K562 (cell line): ENCODE results near the gene RPL28. TPM values are rescaled to one million over a fixed set of nuclear protein-coding genes. Genes with fewer than 3 reads are reported as not detected.

ENCODE experiments used
- ATAC-seq: fragments of 200-7000 bp; cut with Tn5 transposase; 3 replicates; pipeline ENCODE4 v1.9.1; 2020; ENCODE audit warnings: moderate library complexity
- BruUV-seq: library from RNA; stranded (reverse); fragments of 400-500 nt; replicated peaks from 2 replicates; lab custom pipeline; 2021; lab: Mats Ljungman, UMichigan
- CTCF ChIA-PET: fragments of 300-600 bp; formaldehyde crosslinking; extraction: SDS; loops from one replicate; lab custom pipeline; 2021; ENCODE audit warnings: low intra/inter-chr PET ratio; lab: Yijun Ruan, JAX
- POLR2A ChIA-PET: fragments of 300-600, 350-650 bp; sonication (Branson Sonifier 250); formaldehyde crosslinking; extraction: SDS; loops from one replicate; lab custom pipeline; 2021; ENCODE audit warnings: antibody characterized with exemption, inconsistent platforms; lab: Yijun Ruan, JAX
- DNase-seq, 4 experiments: peaks; one replicate each; pipeline versions ENCODE4 v3.0.0 to v3.0.0-alpha.2; 2011 to 2018; ENCODE audit warnings: low spot score in 3 of 4, mixed read lengths in 3 of 4; ENCODE audit errors: extremely low read depth in 1 of 4
- FAIRE-seq: peaks from 2 replicates; lab custom pipeline; 2011; peaks lifted over from hg19 to GRCh38; lab: Jason Lieb, UNC
- H2AFZ ChIP-seq: 2 replicates; pipeline ENCODE4 v1.6.0; 2011; ENCODE audit warnings: low read depth, low read length, control low read depth, inconsistent platforms
- H3K27ac ChIP-seq: fragments of 200-600 bp; 3 replicates; pipeline ENCODE4 v1.8.0; 2011; ENCODE audit warnings: low read depth, mild to moderate bottlenecking, control low read depth, inconsistent platforms, low read length, moderate library complexity, mixed read lengths; ENCODE audit errors: extremely low read depth
- H3K27me3 ChIP-seq, 2 experiments: fragments of 300-600 bp in 1 of 2; 2 replicates in 1 of 2; 3 replicates in 1 of 2; pipeline versions ENCODE4 v1.6.0 to v1.8.0; 2011; ENCODE audit warnings: inconsistent platforms in 2 of 2, low read length in 2 of 2, mild to moderate bottlenecking in 1 of 2, mixed read lengths in 1 of 2, moderate library complexity in 1 of 2; ENCODE audit not compliant: control insufficient read depth in 2 of 2, insufficient read depth in 2 of 2
- H3K36me3 ChIP-seq: fragments of 300-600 bp; 3 replicates; pipeline ENCODE4 v1.8.0; 2011; ENCODE audit warnings: mild to moderate bottlenecking, low read length, inconsistent platforms; ENCODE audit not compliant: control insufficient read depth, insufficient read depth
- H3K4me1 ChIP-seq, 2 experiments: fragments of 200-600 bp in 1 of 2; replicated peaks in 1 of 2; 2 replicates in 1 of 2; 3 replicates in 1 of 2; pipeline versions ENCODE4 v1.5.1 to v1.8.0; 2011; ENCODE audit warnings: inconsistent platforms in 2 of 2, low read length in 2 of 2, mild to moderate bottlenecking in 1 of 2, mixed read lengths in 1 of 2, moderate library complexity in 1 of 2; ENCODE audit not compliant: control insufficient read depth in 2 of 2, insufficient read depth in 2 of 2
- H3K4me2 ChIP-seq: 2 replicates; pipeline ENCODE4 v1.6.1; 2011; ENCODE audit warnings: low read length, control low read depth, inconsistent platforms, mixed read lengths; ENCODE audit not compliant: insufficient read depth
- H3K4me3 ChIP-seq: fragments of 200-600 bp; sonication (generic), shearing (Covaris generic); 2 replicates; pipeline ENCODE4 v1.5.1; 2016; ENCODE audit warnings: control low read depth, inconsistent platforms
- H3K79me2 ChIP-seq: fragments of 200-600 bp; 3 replicates; pipeline ENCODE4 v1.8.0; 2011; ENCODE audit warnings: low read length, inconsistent platforms; ENCODE audit not compliant: control insufficient read depth, insufficient read depth
- H3K9ac ChIP-seq, 2 experiments: 2 replicates each; pipeline versions ENCODE4 v1.6.0 to v1.6.1; 2011; ENCODE audit warnings: low read depth in 2 of 2, low read length in 2 of 2, control low read depth in 1 of 2, inconsistent platforms in 1 of 2, mild to moderate bottlenecking in 1 of 2, mixed read lengths in 1 of 2; ENCODE audit not compliant: insufficient read depth in 1 of 2
- H3K9me1 ChIP-seq: one replicate; pipeline ENCODE4 v1.6.0; 2011; ENCODE audit warnings: inconsistent platforms, mild to moderate bottlenecking, low read length, moderate library complexity; ENCODE audit not compliant: control insufficient read depth, insufficient read depth
- H3K9me3 ChIP-seq: replicated peaks from 2 replicates; pipeline ENCODE4 v1.5.1; 2011; ENCODE audit warnings: low read depth, low read length, inconsistent platforms; ENCODE audit not compliant: control insufficient read depth, insufficient read depth
- H4K20me1 ChIP-seq: replicated peaks from 2 replicates; pipeline ENCODE4 v1.6.1; 2011; ENCODE audit warnings: low read length, inconsistent platforms, mixed read lengths; ENCODE audit not compliant: control insufficient read depth, insufficient read depth
- BCOR ChIP-seq: fragments of 450-650 bp; IDR thresholded peaks from 2 replicates; pipeline ENCODE4 v1.6.1; 2016
- CTCF ChIP-seq, 3 experiments: IDR thresholded peaks in 2 of 3; conservative IDR thresholded peaks in 1 of 3; 2 replicates each; pipeline ENCODE4 v1.5.1; 2011 to 2012; ENCODE audit warnings: low read length in 3 of 3, mild to moderate bottlenecking in 3 of 3, control low read depth in 2 of 3, improper control_type of control experiment in 1 of 3, inconsistent platforms in 1 of 3, low read depth in 1 of 3, mixed read lengths in 1 of 3, moderate library complexity in 1 of 3; ENCODE audit not compliant: insufficient read depth in 2 of 3
- ESRRA ChIP-seq: fragments of 450-650 bp; IDR thresholded peaks from 2 replicates; pipeline ENCODE4 v1.6.1; 2014; ENCODE audit warnings: low read depth, mild to moderate bottlenecking, moderate library complexity, borderline replicate concordance
- ETV5 ChIP-seq: sonication (generic); formaldehyde crosslinking; IDR thresholded peaks from 2 replicates; pipeline ENCODE4 v1.4.0; 2020; ENCODE audit warnings: low read depth, mild to moderate bottlenecking, missing genetic modification reagents
- IRF2 ChIP-seq: sonication (generic); formaldehyde crosslinking; IDR thresholded peaks from 2 replicates; pipeline ENCODE4 v1.8.1; 2022; ENCODE audit warnings: mild to moderate bottlenecking, missing genetic modification reagents
- KDM1A ChIP-seq, 2 experiments: fragments of 450-650 bp; IDR thresholded peaks; 2 replicates each; pipeline ENCODE4 v1.6.1; 2016; ENCODE audit warnings: mild to moderate bottlenecking in 2 of 2
- NEUROD1 ChIP-seq: fragments of 150-350 bp; IDR thresholded peaks from 2 replicates; pipeline ENCODE4 v1.6.1; 2014; ENCODE audit warnings: borderline replicate concordance, low read length, low read depth; ENCODE audit not compliant: partially characterized antibody
- NR4A1 ChIP-seq, 2 experiments: fragments of 250-450 bp in 1 of 2; fragments of 450-650 bp in 1 of 2; sonication (Bioruptor Pico) in 1 of 2; IDR thresholded peaks; 2 replicates each; pipeline versions ENCODE4 v1.4.0 to v1.6.1; 2016 to 2020; ENCODE audit warnings: mild to moderate bottlenecking in 2 of 2, missing compliant biosample characterization in 1 of 2, missing genetic modification characterization in 1 of 2, moderate library complexity in 1 of 2
- RBM25 ChIP-seq: fragments of 200-400 bp; formaldehyde crosslinking; IDR thresholded peaks from 2 replicates; pipeline ENCODE4 v1.6.1; 2018; ENCODE audit warnings: low read length, low read depth, moderate library complexity; ENCODE audit not compliant: severe bottlenecking
- ZBTB33 ChIP-seq: sonication (generic); formaldehyde crosslinking; IDR thresholded peaks from 2 replicates; pipeline ENCODE4 v1.8.1; 2023; ENCODE audit warnings: mild to moderate bottlenecking, missing genetic modification reagents
- ZFP36 ChIP-seq: fragments of 150-350 bp; IDR thresholded peaks from 2 replicates; pipeline ENCODE4 v1.6.1; 2018; ENCODE audit warnings: low read length, low read depth; ENCODE audit not compliant: partially characterized antibody
- ZNF445 ChIP-seq: fragments of 250-450 bp; sonication (Bioruptor Pico); IDR thresholded peaks from 2 replicates; pipeline ENCODE4 v1.4.0; 2020; ENCODE audit warnings: low read depth, mild to moderate bottlenecking, moderate library complexity
- ZNF512 ChIP-seq: IDR thresholded peaks from 2 replicates; pipeline ENCODE4 v1.6.1; 2016; ENCODE audit warnings: missing genetic modification characterization, missing compliant biosample characterization
- ZNF551 ChIP-seq: fragments of 250-450 bp; sonication (Bioruptor Pico); IDR thresholded peaks from 2 replicates; pipeline ENCODE4 v1.5.0; 2021; ENCODE audit warnings: mild to moderate bottlenecking, moderate library complexity
- WGBS: fragments of 100-300 bp; shearing (Covaris generic); methylation state at CpG from one replicate; pipeline ENCODE4 v1.1.6; 2016; ENCODE audit warnings: low coverage, mixed read lengths; ENCODE audit not compliant: insufficient coverage; ENCODE audit errors: missing lambda C conversion rate; 5-methylcytosine and 5-hydroxymethylcytosine counted together
- in situ Hi-C: fragments of 300-500 bp; cut with MboI; formaldehyde crosslinking; loops from 4 replicates; pipeline ENCODE4 v1.15.0; 2018; ENCODE audit warnings: inconsistent platforms, mixed read lengths
- intact Hi-C: fragments of 100-400 bp; cut with micrococcal nuclease; formaldehyde crosslinking; loops from 2 replicates; pipeline ENCODE4 v1.14.2; 2022
- polyA plus RNA-seq, 8 experiments: library from polyadenylated mRNA; depleted of rRNA in 4 of 8; stranded (reverse) in 5 of 8; unstranded in 3 of 8; fragments of >200 nt; fragmentation: Nextera tagmentation in 2 of 8; fragmentation: Illumina TruSeq in 1 of 8; extraction: Ambion mirVana in 2 of 8; extraction: Trizol in 1 of 8; gene quantifications; 2 replicates each; pipeline versions ENCODE4 v1.2.1 to v1.2.3, GENCODE V29; 2011 to 2014; ENCODE audit warnings: inconsistent platforms in 1 of 8, missing spikeins in 1 of 8
- total RNA-seq, 7 experiments: library from RNA; depleted of rRNA in 6 of 7; stranded (reverse); fragments of >200 nt in 6 of 7; fragmentation: Illumina TruSeq in 2 of 7; extraction: Trizol in 2 of 7; gene quantifications; 2 replicates each; pipeline versions ENCODE4 v1.2.1 to v1.2.3, GENCODE V29; 2011 to 2021; ENCODE audit warnings: low replicate concordance in 1 of 7

Gene RPL28
- total and polyA plus RNA-seq, 9 of the 15 experiments (the other 6 are each of a cell fraction or from before 2014, with no cell fraction given) = 124 to 3,106 (median 622) TPM

- H3K27me3 ChIP-seq = no peaks in the 10 kb centered on the region
- peak overlapping the region; percentile 78 to 92; a peak in 2 of 4 replicates for H3K9ac ChIP-seq
- peaks cover 24 to 44% of the 10 kb centered on the region in 2 experiments for H3K4me1 ChIP-seq
- ChIA-PET CTCF (no interaction called here), POLR2A (interaction anchor here (0.8 to 12.9 kb wide), 6 partner anchors 9 to 167 kb away, joined by 3 to 195 read pairs (median 8); partner anchors contain the start of gene UBE2S)
- peak overlapping the region; percentile 87 for H3K4me2 ChIP-seq
- H3K9me3 ChIP-seq = no peaks in the 10 kb centered on the region; the same call in 1 of the 2 replicates
- BruUV-seq = no TSS peak
- H3K27ac ChIP-seq = peak overlapping the region; percentile 73
- in situ Hi-C loops = no loop called here
- peaks cover 16% of the 10 kb centered on the region for H3K36me3 ChIP-seq
- peaks cover 15% of the 10 kb centered on the region for H4K20me1 ChIP-seq
- TF ChIP-seq BCOR = peak; percentile 63
- no peak for TF ChIP-seq CTCF (IDR thresholded peaks at IDR 0.05 in 2 of 3, conservative IDR thresholded peaks at IDR 0.05 in 1 of 3; ENCODE audit: insufficient read depth in 2 of 3, low read depth in 1 of 3, low read length in 3 of 3)
- TF ChIP-seq IRF2 = 0 out of 2 replicates have a peak, but pooled peaks have one; percentile 44
- TF ChIP-seq ZNF551 (CRISPR knock-in tag) = no peak
- no peak for TF ChIP-seq NR4A1 (CRISPR knock-in tag; IDR thresholded peaks at IDR 0.05)
- TF ChIP-seq NR4A1 (tag; IDR thresholded peaks at IDR 0.05) = no peak
- TF ChIP-seq RBM25 = peak; percentile 80
- TF ChIP-seq ZNF445 (CRISPR knock-in tag) = no peak
- TF ChIP-seq KDM1A (IDR thresholded peaks at IDR 0.05) = 0 out of 4 replicates have a peak, but pooled peaks of 1 of the 2 experiments have one; percentile 6
- TF ChIP-seq NEUROD1 = no peak
- TF ChIP-seq ETV5 (CRISPR knock-in tag) = 0 out of 2 replicates have a peak, but pooled peaks have one; percentile 15
- TF ChIP-seq ZNF512 (tag) = no peak
- peak; percentile 33 for TF ChIP-seq ZFP36
- no peak for TF ChIP-seq ESRRA
- 0 out of 2 replicates have a peak, but pooled peaks have one; percentile 43 for TF ChIP-seq ZBTB33 (CRISPR knock-in tag)
- FAIRE-seq (no peak), ATAC-seq (no peak), DNase-seq (no peak)
- no peaks in the 10 kb centered on the region for H3K9me1 ChIP-seq
- H2AFZ ChIP-seq = no peak overlapping the region
- intact Hi-C loops = no loop called here
- H3K4me3 ChIP-seq = no peak overlapping the region; the same call in 1 of the 2 replicates
- 94% methylated on average over 3 of the region's 3 CpGs for WGBS
- H3K79me2 ChIP-seq = peaks cover 50% of the 10 kb centered on the region
Measured at GRCh38 chr19:55382522-55383054, 3.1 kb upstream of the RPL28 start.
